ENCODE measurements around the gene POLD1. TPM values are rescaled to one million over a fixed set of nuclear protein-coding genes. Genes with fewer than 3 reads are reported as not detected.

The POLD1 gene
- total and polyA plus RNA-seq, 5 donors from 2014 or later: 19.3 to 28.1 (median 21.4) TPM

GRCh38 chr19:50423279-50424113 is 39.3 kb downstream of the POLD1 start:
- H3K27me3 ChIP-seq (ENCODE audit: control insufficient read depth, insufficient read depth, low read length): peaks cover 2% of the 10 kb centered on the region
- H3K9me3 Mint-ChIP-seq: peaks cover 0 to 1% (median 0%) of the 10 kb centered on the region in 7 donors
- H3K27ac ChIP-seq (ENCODE audit: insufficient read depth, low read length, poor library complexity, severe bottlenecking): no peak overlapping the region
- no peak for ATAC-seq (ENCODE audit: low read depth in 2 of 2)
- H3K4me3 ChIP-seq (ENCODE audit: low read depth, low read length): no peak overlapping the region
- no peaks in the 10 kb centered on the region for H3K36me3 ChIP-seq (ENCODE audit: control insufficient read depth, insufficient read depth, low read length)
- H3K27ac Mint-ChIP-seq: no peak overlapping the region
- H3K27me3 Mint-ChIP-seq: peaks cover 30% of the 10 kb centered on the region
- H3K4me1 ChIP-seq (ENCODE audit: control insufficient read depth, insufficient read depth, low read length, poor library complexity, severe bottlenecking): no peaks in the 10 kb centered on the region
- H3K36me3 Mint-ChIP-seq: peaks cover 4% of the 10 kb centered on the region
- no peak for DNase-seq
- no peaks in the 10 kb centered on the region for H3K9me3 ChIP-seq (ENCODE audit: control insufficient read depth in 2 of 2, low read length in 2 of 2)
- H3K4me1 Mint-ChIP-seq: peaks cover 0 to 6% (median 4%) of the 10 kb centered on the region in 4 donors
- H3K4me3 Mint-ChIP-seq: no peak overlapping the region

GRCh38 chr19:50425581-50425980 is 41.4 kb downstream of the POLD1 start:
- DNase-seq (no peak), ATAC-seq (ENCODE audit: low read depth in 2 of 2) (no peak)
- no peak overlapping the region for H3K4me3 ChIP-seq (ENCODE audit: low read depth, low read length)
- peaks cover 2% of the 10 kb centered on the region for H3K27me3 ChIP-seq (ENCODE audit: control insufficient read depth, insufficient read depth, low read length)
- no peaks in the 10 kb centered on the region for H3K9me3 ChIP-seq (ENCODE audit: control insufficient read depth in 2 of 2, low read length in 2 of 2)
- H3K4me1 ChIP-seq (ENCODE audit: control insufficient read depth, insufficient read depth, low read length, poor library complexity, severe bottlenecking): no peaks in the 10 kb centered on the region
- no peaks in the 10 kb centered on the region for H3K36me3 ChIP-seq (ENCODE audit: control insufficient read depth, insufficient read depth, low read length)
- H3K9me3 Mint-ChIP-seq: peaks cover 0 to 4% (median 0%) of the 10 kb centered on the region in 7 donors
- H3K27me3 Mint-ChIP-seq: peaks cover 20% of the 10 kb centered on the region
- H3K27ac Mint-ChIP-seq: no peak overlapping the region
- H3K36me3 Mint-ChIP-seq: no peaks in the 10 kb centered on the region
- no peak overlapping the region for H3K27ac ChIP-seq (ENCODE audit: insufficient read depth, low read length, poor library complexity, severe bottlenecking)
- H3K4me3 Mint-ChIP-seq: no peak overlapping the region
- H3K4me1 Mint-ChIP-seq: peaks cover 0 to 4% (median 0%) of the 10 kb centered on the region in 4 donors

DNA sequence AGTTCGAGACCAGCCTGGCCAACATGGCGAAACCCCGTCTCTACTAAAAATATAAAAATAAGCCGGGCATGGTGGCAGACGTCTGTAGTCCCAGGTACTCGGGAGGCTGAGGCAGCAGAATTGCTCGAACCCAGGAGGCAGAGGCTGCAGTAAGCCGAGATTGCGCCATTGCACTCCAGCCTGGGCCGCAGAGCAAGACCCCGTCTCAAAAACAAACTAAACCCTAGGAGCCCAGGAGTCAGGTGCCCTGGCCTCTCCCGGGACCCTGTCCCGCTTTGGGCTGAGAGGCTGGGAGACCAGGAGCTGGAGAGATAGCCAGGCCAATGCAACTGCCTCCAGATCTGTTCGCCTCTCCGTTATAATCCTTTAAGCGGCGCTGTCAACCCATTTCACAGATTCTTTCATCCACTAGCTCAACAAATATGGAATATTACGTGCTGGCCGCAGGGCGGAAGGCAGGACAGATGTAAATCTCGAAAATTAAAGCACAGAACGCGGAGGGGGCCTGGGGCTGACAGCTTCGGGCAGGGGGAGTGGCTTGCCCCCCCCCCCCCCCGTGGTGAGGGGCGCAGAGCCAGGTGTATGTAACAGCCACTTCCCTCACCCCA is 43.3 kb downstream of the POLD1 start:
- H3K27ac Mint-ChIP-seq: no peak overlapping the region
- H3K4me3 Mint-ChIP-seq: peak overlapping the region in 2 of 4 donors; percentile 43 to 75
- no peak for ATAC-seq (ENCODE audit: low read depth in 2 of 2)
- Histone ChIP-seq H3K9me3 (ENCODE audit: control insufficient read depth in 2 of 2, low read length in 2 of 2) (no peaks in the 10 kb centered on the region), H3K27ac (ENCODE audit: insufficient read depth, low read length, poor library complexity, severe bottlenecking) (no peak overlapping the region), H3K36me3 (ENCODE audit: control insufficient read depth, insufficient read depth, low read length) (no peaks in the 10 kb centered on the region), H3K27me3 (ENCODE audit: control insufficient read depth, insufficient read depth, low read length) (no peaks in the 10 kb centered on the region), H3K4me3 (ENCODE audit: low read depth, low read length) (no peak overlapping the region), H3K4me1 (ENCODE audit: control insufficient read depth, insufficient read depth, low read length, poor library complexity, severe bottlenecking) (peaks cover 9% of the 10 kb centered on the region)
- H3K27me3 Mint-ChIP-seq: peaks cover 14% of the 10 kb centered on the region
- peaks cover 0 to 4% (median 0%) of the 10 kb centered on the region in 7 donors for H3K9me3 Mint-ChIP-seq
- peaks cover 0 to 18% (median 4%) of the 10 kb centered on the region in 4 donors for H3K4me1 Mint-ChIP-seq
- DNase-seq: no peak
- no peaks in the 10 kb centered on the region for H3K36me3 Mint-ChIP-seq

- DNase-seq: peak in 2 of 3 donors; percentile 21 to 44
- Histone ChIP-seq H3K4me1 (ENCODE audit: control insufficient read depth, insufficient read depth, low read length, poor library complexity, severe bottlenecking) (peaks cover 11% of the 10 kb centered on the region), H3K4me3 (ENCODE audit: low read depth, low read length) (no peak overlapping the region), H3K27me3 (ENCODE audit: control insufficient read depth, insufficient read depth, low read length) (no peaks in the 10 kb centered on the region), H3K27ac (ENCODE audit: insufficient read depth, low read length, poor library complexity, severe bottlenecking) (no peak overlapping the region), H3K36me3 (ENCODE audit: control insufficient read depth, insufficient read depth, low read length) (no peaks in the 10 kb centered on the region), H3K9me3 (ENCODE audit: control insufficient read depth in 2 of 2, low read length in 2 of 2) (no peaks in the 10 kb centered on the region)
- Mint-ChIP-seq H3K4me1 (peaks cover 0 to 21% (median 5%) of the 10 kb centered on the region in 4 donors), H3K4me3 (peak overlapping the region in 3 of 4 donors; percentile 13 to 56 (median 15)), H3K27me3 (peaks cover 20% of the 10 kb centered on the region), H3K27ac (no peak overlapping the region), H3K9me3 (peaks cover 0 to 4% (median 0%) of the 10 kb centered on the region in 7 donors), H3K36me3 (no peaks in the 10 kb centered on the region)
- no peak for ATAC-seq (ENCODE audit: low read depth in 2 of 2)
Observed at GRCh38 chr19:50427997-50428425, 43.9 kb downstream of the POLD1 start.

GRCh38 chr19:50428772-50429463 is 44.8 kb downstream of the POLD1 start:
- H3K27me3 Mint-ChIP-seq: peaks cover 24% of the 10 kb centered on the region
- peak overlapping the region in 3 of 4 donors; percentile 41 to 65 (median 57) for H3K4me3 Mint-ChIP-seq
- no peak for DNase-seq
- H3K9me3 ChIP-seq (ENCODE audit: control insufficient read depth in 2 of 2, low read length in 2 of 2): no peaks in the 10 kb centered on the region
- H3K4me1 Mint-ChIP-seq: peaks cover 0 to 23% (median 7%) of the 10 kb centered on the region in 4 donors
- no peaks in the 10 kb centered on the region for H3K36me3 ChIP-seq (ENCODE audit: control insufficient read depth, insufficient read depth, low read length)
- H3K4me1 ChIP-seq (ENCODE audit: control insufficient read depth, insufficient read depth, low read length, poor library complexity, severe bottlenecking): peaks cover 11% of the 10 kb centered on the region
- H3K4me3 ChIP-seq (ENCODE audit: low read depth, low read length): no peak overlapping the region
- H3K9me3 Mint-ChIP-seq: peaks cover 0 to 4% (median 0%) of the 10 kb centered on the region in 7 donors
- H3K27ac Mint-ChIP-seq: peak overlapping the region in 1 of 3 donors; percentile 48
- H3K27me3 ChIP-seq (ENCODE audit: control insufficient read depth, insufficient read depth, low read length): no peaks in the 10 kb centered on the region
- no peak for ATAC-seq (ENCODE audit: low read depth in 2 of 2)
- no peak overlapping the region for H3K27ac ChIP-seq (ENCODE audit: insufficient read depth, low read length, poor library complexity, severe bottlenecking)
- no peaks in the 10 kb centered on the region for H3K36me3 Mint-ChIP-seq

DNA sequence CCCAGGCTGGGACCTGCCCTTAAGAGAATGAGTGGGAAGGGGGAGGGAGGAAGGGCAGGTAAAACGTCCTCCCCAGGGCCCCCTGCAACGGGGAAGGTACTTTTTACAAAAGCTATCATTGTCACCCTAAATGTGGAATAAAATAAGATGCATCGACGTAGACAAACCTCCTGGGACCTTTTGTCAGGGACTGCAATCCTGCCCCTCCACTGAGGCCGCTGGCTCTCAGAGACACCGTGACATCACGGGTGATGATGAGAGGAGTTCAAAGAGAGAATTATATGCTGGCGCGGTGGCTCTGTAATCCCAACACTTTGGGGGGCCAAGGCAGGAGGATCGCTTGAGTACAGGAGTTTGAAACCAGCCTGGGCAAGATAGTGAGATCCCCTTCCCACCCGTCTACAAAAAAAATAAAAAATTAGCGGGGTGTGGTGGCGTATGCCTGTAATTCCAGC is 46.8 kb downstream of the POLD1 start:
- ATAC-seq (ENCODE audit: low read depth in 2 of 2): no peak
- no peaks in the 10 kb centered on the region for H3K36me3 ChIP-seq (ENCODE audit: control insufficient read depth, insufficient read depth, low read length)
- no peak for DNase-seq
- H3K27ac ChIP-seq (ENCODE audit: insufficient read depth, low read length, poor library complexity, severe bottlenecking): no peak overlapping the region
- H3K27me3 ChIP-seq (ENCODE audit: control insufficient read depth, insufficient read depth, low read length): no peaks in the 10 kb centered on the region
- Mint-ChIP-seq H3K36me3 (no peaks in the 10 kb centered on the region), H3K9me3 (peaks cover 0 to 4% (median 0%) of the 10 kb centered on the region in 7 donors), H3K4me3 (peak overlapping the region; percentile 93 to 96 (median 94)), H3K4me1 (peaks cover 0 to 23% (median 7%) of the 10 kb centered on the region in 4 donors), H3K27ac (peak overlapping the region in 2 of 3 donors; percentile 81 to 89), H3K27me3 (peaks cover 29% of the 10 kb centered on the region)
- H3K4me1 ChIP-seq (ENCODE audit: control insufficient read depth, insufficient read depth, low read length, poor library complexity, severe bottlenecking): peaks cover 11% of the 10 kb centered on the region
- no peaks in the 10 kb centered on the region for H3K9me3 ChIP-seq (ENCODE audit: control insufficient read depth in 2 of 2, low read length in 2 of 2)
- H3K4me3 ChIP-seq (ENCODE audit: low read depth, low read length): peak overlapping the region; percentile 85

Measured in CD4-positive, CD25-positive, alpha-beta regulatory T cell (primary cell).